H9 (cell line): ENCODE measurements around the gene EPB41. TPM values are rescaled to one million over a fixed set of nuclear protein-coding genes. Genes with fewer than 3 reads are reported as not detected.

ENCODE experiments used
- DNase-seq: peaks from one replicate; pipeline ENCODE4 v3.0.0-alpha.2; 2017
- H2AFZ ChIP-seq: one replicate; pipeline ENCODE4 v1.6.1; 2013; ENCODE audit warnings: mild to moderate bottlenecking, low read length, control low read depth, moderate library complexity
- H2AK5ac ChIP-seq: 2 replicates; pipeline ENCODE4 v1.6.1; 2013; ENCODE audit warnings: low read length, control low read depth, mixed read lengths; ENCODE audit not compliant: insufficient read length
- H2BK120ac ChIP-seq: one replicate; pipeline ENCODE4 v1.6.1; 2013; ENCODE audit warnings: low read depth, mild to moderate bottlenecking, low read length, control low read depth, inconsistent platforms; ENCODE audit not compliant: poor library complexity, severe bottlenecking
- H2BK12ac ChIP-seq: 2 replicates; pipeline ENCODE4 v1.6.1; 2013; ENCODE audit warnings: low read length, control low read depth, mixed read lengths, low read depth; ENCODE audit not compliant: insufficient read length
- H2BK15ac ChIP-seq: 2 replicates; pipeline ENCODE4 v1.6.1; 2013; ENCODE audit warnings: low read depth, low read length, control low read depth
- H2BK20ac ChIP-seq: one replicate; pipeline ENCODE4 v1.6.1; 2013; ENCODE audit warnings: low read depth, mild to moderate bottlenecking, low read length, control low read depth, inconsistent platforms; ENCODE audit not compliant: poor library complexity, severe bottlenecking
- H2BK5ac ChIP-seq: 2 replicates; pipeline ENCODE4 v1.6.1; 2013; ENCODE audit warnings: low read length, control low read depth, mixed read lengths; ENCODE audit not compliant: insufficient read length
- H3K14ac ChIP-seq: 2 replicates; pipeline ENCODE4 v1.6.1; 2013; ENCODE audit warnings: low read length, control low read depth; ENCODE audit not compliant: insufficient read depth
- H3K18ac ChIP-seq: 2 replicates; pipeline ENCODE4 v1.6.1; 2013; ENCODE audit warnings: low read depth, mild to moderate bottlenecking, mixed read lengths, low read length, control low read depth; ENCODE audit not compliant: insufficient read length
- H3K23ac ChIP-seq: 2 replicates; pipeline ENCODE4 v1.6.1; 2013; ENCODE audit warnings: low read length, control low read depth, mixed read lengths, low read depth; ENCODE audit not compliant: insufficient read length
- H3K23me2 ChIP-seq: 2 replicates; pipeline ENCODE4 v1.6.1; 2013; ENCODE audit warnings: low read depth, mild to moderate bottlenecking, mixed read lengths, low read length, control low read depth; ENCODE audit not compliant: insufficient read length, poor library complexity, severe bottlenecking
- H3K27ac ChIP-seq: 2 replicates; pipeline ENCODE4 v1.5.1; 2013; ENCODE audit warnings: low read length, control low read depth, mixed read lengths, low read depth; ENCODE audit not compliant: insufficient read length
- H3K27me3 ChIP-seq: 2 replicates; pipeline ENCODE4 v1.6.1; 2013; ENCODE audit warnings: low read length, control low read depth, inconsistent platforms; ENCODE audit not compliant: insufficient read depth
- H3K4ac ChIP-seq: 2 replicates; pipeline ENCODE4 v1.6.1; 2013; ENCODE audit warnings: low read depth, mild to moderate bottlenecking, control low read depth, inconsistent platforms, low read length, moderate library complexity
- H3K4me1 ChIP-seq: 2 replicates; pipeline ENCODE4 v1.6.1; 2013; ENCODE audit warnings: low read length, control low read depth, inconsistent platforms; ENCODE audit not compliant: insufficient read depth
- H3K4me2 ChIP-seq: 2 replicates; pipeline ENCODE4 v1.6.1; 2013; ENCODE audit warnings: low read length, control low read depth, mixed read lengths; ENCODE audit not compliant: insufficient read length, insufficient read depth
- H3K56ac ChIP-seq: 2 replicates; pipeline ENCODE4 v1.6.1; 2013; ENCODE audit warnings: low read depth, mild to moderate bottlenecking, mixed read lengths, low read length, control low read depth; ENCODE audit not compliant: insufficient read length
- H3K79me1 ChIP-seq: 2 replicates; pipeline ENCODE4 v1.6.1; 2013; ENCODE audit warnings: low read depth, mild to moderate bottlenecking, moderate library complexity, low read length, control low read depth, inconsistent platforms; ENCODE audit not compliant: insufficient read depth, poor library complexity, severe bottlenecking
- H3K79me2 ChIP-seq: 2 replicates; pipeline ENCODE4 v1.6.1; 2013; ENCODE audit warnings: low read length, control low read depth, inconsistent platforms; ENCODE audit not compliant: insufficient read depth
- H3K9ac ChIP-seq: 2 replicates; pipeline ENCODE4 v1.6.1; 2013; ENCODE audit warnings: low read length, control low read depth, mixed read lengths; ENCODE audit not compliant: insufficient read length; ENCODE audit errors: extremely low read depth
- H3K9me3 ChIP-seq: one replicate; pipeline ENCODE4 v1.6.1; 2013; ENCODE audit warnings: low read depth, low read length, inconsistent platforms; ENCODE audit not compliant: control insufficient read depth
- H3T11ph ChIP-seq: one replicate; pipeline ENCODE4 v1.6.1; 2013; ENCODE audit warnings: mild to moderate bottlenecking, low read length, control low read depth, inconsistent platforms
- H4K20me1 ChIP-seq: one replicate; pipeline ENCODE4 v1.6.1; 2013; ENCODE audit not compliant: control insufficient read depth, insufficient read length, insufficient read depth
- H4K5ac ChIP-seq: 2 replicates; pipeline ENCODE4 v1.6.1; 2013; ENCODE audit warnings: low read depth, mild to moderate bottlenecking, mixed read lengths, low read length, control low read depth; ENCODE audit not compliant: insufficient read length
- H4K8ac ChIP-seq: replicated peaks from 2 replicates; pipeline ENCODE4 v1.6.1; 2013; ENCODE audit warnings: low read length, control low read depth, mixed read lengths, low read depth; ENCODE audit not compliant: insufficient read length
- H4K91ac ChIP-seq: 2 replicates; pipeline ENCODE4 v1.6.1; 2013; ENCODE audit warnings: low read depth, mild to moderate bottlenecking, moderate library complexity, mixed read lengths, low read length, control low read depth; ENCODE audit not compliant: insufficient read length
- H3K27ac Mint-ChIP-seq, 3 experiments: 2 replicates in 2 of 3; 3 replicates in 1 of 3; pipeline ENCODE4 v1.8.0; 2020 to 2021; ENCODE audit warnings: mixed read lengths in 3 of 3, mild to moderate bottlenecking in 1 of 3, moderate library complexity in 1 of 3
- H3K27me3 Mint-ChIP-seq: 2 replicates; pipeline ENCODE4 v1.8.0; 2021; ENCODE audit warnings: low read depth, mild to moderate bottlenecking, moderate library complexity, mixed read lengths
- H3K36me3 Mint-ChIP-seq, 3 experiments: 2 replicates in 2 of 3; 3 replicates in 1 of 3; pipeline ENCODE4 v1.8.0; 2020 to 2021; ENCODE audit warnings: low read depth in 3 of 3, mixed read lengths in 3 of 3; ENCODE audit not compliant: insufficient read depth in 1 of 3
- H3K4me1 Mint-ChIP-seq, 2 experiments: 2 replicates each; pipeline ENCODE4 v1.8.0; 2020; ENCODE audit warnings: mixed read lengths in 2 of 2
- H3K4me3 Mint-ChIP-seq, 2 experiments: 2 replicates in 1 of 2; 3 replicates in 1 of 2; pipeline ENCODE4 v1.8.0; 2020 to 2021; ENCODE audit warnings: mild to moderate bottlenecking in 2 of 2, mixed read lengths in 2 of 2, moderate library complexity in 1 of 2
- H3K9me3 Mint-ChIP-seq, 2 experiments: 2 replicates in 1 of 2; 3 replicates in 1 of 2; pipeline ENCODE4 v1.8.0; 2020; ENCODE audit warnings: mild to moderate bottlenecking in 2 of 2, mixed read lengths in 2 of 2, moderate library complexity in 1 of 2
- CTCF ChIP-seq: fragments of 200-600 bp; sonication (generic); conservative IDR thresholded peaks from 3 replicates; pipeline ENCODE4 v1.8.0; 2021; ENCODE audit warnings: antibody characterized with exemption, mild to moderate bottlenecking
- WGBS: extraction: QIAGEN DNeasy Blood & Tissue Kit; methylation state at CpG from one replicate; pipeline ENCODE4 v1.1.7; 2013; ENCODE audit warnings: missing lambda C conversion rate, low lambda C conversion rate, mixed read lengths; ENCODE audit not compliant: insufficient read length; ENCODE audit errors: extremely low coverage; 5-methylcytosine and 5-hydroxymethylcytosine counted together
- total RNA-seq: library from RNA; stranded (reverse); gene quantifications from 2 replicates; pipeline ENCODE4 v1.2.1, GENCODE V29; 2021

EPB41 gene
- total RNA-seq, 1 experiment from 2014 or later: 75.4 TPM

GRCh38 chr1:29056256-29056655 lies 141.9 kb downstream of the EPB41 start:
- no peak overlapping the region for H3K14ac ChIP-seq
- no peak for TF ChIP-seq CTCF
- no peak overlapping the region for H2BK5ac ChIP-seq
- Mint-ChIP-seq H3K4me1 (no peaks in the 10 kb centered on the region), H3K4me3 (no peak overlapping the region), H3K27ac (no peak overlapping the region), H3K27me3 (no peaks in the 10 kb centered on the region), H3K36me3 (peaks cover 0 to 3% (median 0%) of the 10 kb centered on the region in 3 experiments; a peak in 3 of 7 replicates), H3K9me3 (no peaks in the 10 kb centered on the region)
- no peak overlapping the region for H2BK20ac ChIP-seq
- no peak overlapping the region for H2BK120ac ChIP-seq
- no peak for DNase-seq
- no peaks in the 10 kb centered on the region for H3K23me2 ChIP-seq
- no peak overlapping the region for H3K9ac ChIP-seq
- no peak overlapping the region for H3K23ac ChIP-seq
- no peaks in the 10 kb centered on the region for H3K79me1 ChIP-seq
- H3K79me2 ChIP-seq: no peaks in the 10 kb centered on the region
- no peaks in the 10 kb centered on the region for H3K27me3 ChIP-seq
- H4K91ac ChIP-seq: no peak overlapping the region
- H4K20me1 ChIP-seq: no peaks in the 10 kb centered on the region
- no peak overlapping the region for H3K18ac ChIP-seq
- no peak overlapping the region for H2BK12ac ChIP-seq
- no peaks in the 10 kb centered on the region for H3K4me1 ChIP-seq
- no peak overlapping the region for H4K8ac ChIP-seq
- H3K4ac ChIP-seq: no peak overlapping the region
- H2AFZ ChIP-seq: no peak overlapping the region
- no peaks in the 10 kb centered on the region for H3K9me3 ChIP-seq
- no peak overlapping the region for H2BK15ac ChIP-seq
- no peak overlapping the region for H3K27ac ChIP-seq
- WGBS: no CpG with 5 or more reads among the region's 4 CpGs
- no peak overlapping the region for H3T11ph ChIP-seq
- H3K56ac ChIP-seq: no peak overlapping the region
- no peak overlapping the region for H3K4me2 ChIP-seq
- no peak overlapping the region for H2AK5ac ChIP-seq
- no peak overlapping the region for H4K5ac ChIP-seq
